ENCODE measurements around the gene ASXL3.

ASXL3 gene

DNA sequence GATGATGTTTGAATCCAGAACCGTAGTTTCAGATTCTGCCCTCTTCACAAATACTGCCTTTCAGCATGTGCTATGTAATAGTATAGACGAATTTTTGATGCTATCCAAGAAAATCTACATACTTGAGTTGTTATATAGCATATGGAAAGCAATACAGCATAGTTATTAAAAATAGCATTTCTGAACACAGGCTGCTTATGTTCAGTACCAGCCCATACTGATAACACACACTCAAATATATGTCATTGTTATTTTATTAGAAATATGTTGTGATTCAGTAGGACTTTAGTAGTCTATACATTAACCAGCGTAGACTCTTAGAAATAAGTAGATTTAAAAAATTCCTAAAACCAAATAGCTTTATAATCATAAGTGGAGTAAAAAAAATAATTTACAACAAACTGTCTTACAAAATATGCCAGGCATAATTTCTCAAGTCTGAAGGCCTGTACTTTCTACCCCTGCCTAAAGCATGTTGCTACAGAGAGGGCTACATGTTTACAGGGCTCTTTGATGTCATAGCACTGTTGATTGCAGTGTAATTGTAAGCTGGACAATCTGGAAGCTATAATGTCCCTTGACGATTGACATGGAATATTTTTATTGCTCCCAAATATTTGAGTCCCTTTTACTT is 86.3 kb downstream of the ASXL3 start:
- DNase-seq = no peak

DNA sequence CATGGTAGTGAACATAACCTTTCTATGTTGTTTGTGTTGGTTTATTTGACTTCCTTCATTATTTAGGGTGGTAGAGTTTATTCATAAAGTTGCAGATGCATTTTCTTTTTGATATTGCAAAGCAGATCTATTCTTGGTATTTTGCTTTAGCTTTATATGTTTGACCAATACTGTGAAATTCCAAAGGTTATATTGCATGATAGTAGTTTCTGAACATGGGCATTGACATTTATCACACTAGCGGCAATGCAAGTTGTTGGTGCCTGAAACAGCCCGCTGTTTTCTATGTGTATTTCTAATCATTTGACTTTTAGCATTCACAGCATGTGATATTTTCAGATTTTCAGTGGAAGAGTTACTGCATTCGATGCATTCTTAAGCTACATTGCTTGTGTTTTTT is 87.2 kb downstream of the ASXL3 start:
- DNase-seq = no peak

DNA sequence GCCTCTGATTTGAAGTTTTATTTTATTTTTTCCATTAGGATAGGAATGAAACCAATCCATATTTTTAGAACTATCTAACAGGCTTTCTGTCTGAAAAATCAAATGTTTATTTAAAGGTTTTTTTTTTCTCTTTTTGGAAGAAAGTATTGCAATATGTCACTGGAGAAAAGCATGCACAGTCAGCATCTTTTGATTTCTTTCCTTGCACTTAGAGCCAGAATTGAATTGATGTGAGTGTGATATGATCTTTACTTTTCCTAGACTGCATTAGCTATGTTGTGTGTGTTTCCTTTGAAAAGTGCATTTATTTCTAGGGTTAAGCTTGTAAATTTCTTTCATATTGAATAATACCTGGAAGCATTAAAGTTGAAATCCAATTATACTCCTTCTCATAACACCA is 87.6 kb downstream of the ASXL3 start:
- no peak for DNase-seq

DNA sequence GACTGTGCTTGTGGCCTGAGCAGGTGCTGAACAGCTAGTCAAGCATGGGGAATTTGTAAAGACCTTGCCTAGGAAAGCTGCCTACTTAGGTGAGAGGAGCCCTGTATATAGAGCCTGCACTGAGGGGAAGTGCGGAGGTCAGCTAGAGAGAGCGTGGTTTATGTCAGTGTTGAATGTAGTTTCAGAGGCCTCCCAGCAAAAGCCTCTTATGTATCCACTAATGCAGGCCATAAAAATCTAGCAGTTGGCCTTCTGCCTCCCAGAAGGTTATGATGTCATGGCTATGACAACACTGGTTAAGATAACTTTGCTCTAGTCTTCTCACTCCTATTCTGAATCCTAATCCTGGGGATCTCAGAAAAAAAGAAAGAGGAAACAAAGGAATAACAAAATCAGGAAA is 88.9 kb downstream of the ASXL3 start:
- DNase-seq = no peak

DNA sequence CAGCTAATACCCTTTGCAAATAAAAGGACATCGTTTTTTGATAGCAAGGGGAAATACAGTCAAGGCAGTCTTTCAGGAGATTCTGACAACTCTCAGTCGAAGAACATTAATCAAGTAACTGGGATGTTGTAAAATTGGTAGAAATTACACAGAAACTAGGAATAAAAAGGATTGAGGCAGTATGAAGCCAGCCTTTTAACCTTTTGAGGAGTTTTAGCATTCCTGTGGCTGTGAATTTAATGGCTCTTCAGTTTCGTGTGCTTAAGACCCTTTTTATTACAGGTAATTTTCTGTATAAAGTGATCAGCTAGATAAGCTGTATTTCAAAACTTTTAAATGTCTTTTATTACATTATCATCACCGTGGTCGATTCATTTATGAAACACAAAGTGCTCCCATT is 91.6 kb downstream of the ASXL3 start:
- DNase-seq = no peak

DNA sequence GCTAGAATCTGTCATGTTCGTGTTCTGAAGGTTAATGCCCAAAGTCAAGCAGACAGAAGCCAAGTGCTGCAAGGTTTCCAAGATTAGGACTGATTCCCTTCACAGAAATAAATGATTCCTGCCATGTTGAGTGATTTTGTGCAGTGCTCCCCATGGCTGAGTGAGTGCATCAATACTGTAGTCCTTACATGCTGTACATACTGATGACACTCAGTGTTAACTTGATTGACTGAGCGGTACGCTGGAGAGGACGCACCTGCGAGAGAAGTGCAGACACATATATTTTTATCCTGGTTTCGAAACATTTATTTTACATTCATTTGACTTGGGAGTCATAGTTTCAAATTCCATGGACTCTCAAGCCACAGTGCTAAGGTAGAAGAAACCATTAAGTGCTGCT is 92.0 kb downstream of the ASXL3 start:
- DNase-seq = no peak

DNA sequence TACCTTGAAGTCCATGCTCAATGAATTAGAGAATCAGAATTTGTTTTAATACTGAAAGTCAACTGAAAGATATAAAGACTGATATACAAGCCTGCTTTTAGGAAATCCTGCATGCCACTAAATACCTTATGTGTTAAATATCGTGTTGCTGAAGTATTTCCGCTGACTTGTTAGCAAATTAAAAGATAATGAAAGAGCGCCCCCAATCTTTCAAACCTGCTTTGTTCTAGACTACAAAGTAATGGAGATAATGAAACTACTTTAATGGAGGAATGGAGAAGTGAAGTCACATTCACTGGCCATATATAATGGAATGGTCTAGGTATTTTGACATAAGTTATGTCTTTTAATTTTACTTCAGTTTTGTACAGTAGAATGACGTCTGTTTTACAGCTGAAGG is 95.7 kb downstream of the ASXL3 start:
- DNase-seq = no peak

DNA sequence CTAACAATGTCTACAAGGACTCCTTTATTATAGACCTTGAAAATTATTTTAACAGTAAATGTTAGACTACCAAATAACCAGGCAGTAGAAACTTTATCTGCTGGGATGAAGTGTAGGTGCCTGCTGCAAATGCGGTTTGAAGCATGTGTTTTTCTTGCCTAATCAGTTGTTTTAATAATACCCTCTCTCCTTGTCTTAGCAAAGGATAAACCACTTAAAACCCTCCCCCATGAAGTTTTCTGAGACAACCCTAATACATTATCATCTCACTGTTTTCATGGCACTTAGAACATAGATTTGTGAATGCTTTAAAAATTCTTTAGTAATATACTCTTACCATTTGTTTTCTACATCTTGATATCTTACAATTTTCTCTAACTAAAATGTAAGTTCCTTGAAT is 98.6 kb downstream of the ASXL3 start:
- DNase-seq = no peak

DNA sequence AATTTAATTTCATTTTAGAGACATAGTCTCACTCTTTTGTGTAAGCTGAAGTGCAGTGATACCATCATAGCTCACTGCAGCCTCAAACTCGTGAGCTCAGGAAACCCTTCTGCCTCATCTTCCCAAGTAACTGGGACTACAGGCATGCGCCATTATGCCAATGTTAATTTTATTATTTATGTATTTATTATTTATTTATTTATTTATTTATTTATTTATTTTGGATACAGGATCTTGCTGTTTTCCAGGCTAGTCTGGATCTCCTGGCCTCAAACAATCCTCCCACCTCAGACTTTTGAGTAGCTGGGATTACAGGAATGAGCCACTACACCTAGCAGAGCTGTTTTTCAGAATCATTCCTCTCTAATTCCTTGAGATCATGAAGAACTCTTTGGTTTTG is 99.9 kb downstream of the ASXL3 start:
- DNase-seq = no peak

DNA sequence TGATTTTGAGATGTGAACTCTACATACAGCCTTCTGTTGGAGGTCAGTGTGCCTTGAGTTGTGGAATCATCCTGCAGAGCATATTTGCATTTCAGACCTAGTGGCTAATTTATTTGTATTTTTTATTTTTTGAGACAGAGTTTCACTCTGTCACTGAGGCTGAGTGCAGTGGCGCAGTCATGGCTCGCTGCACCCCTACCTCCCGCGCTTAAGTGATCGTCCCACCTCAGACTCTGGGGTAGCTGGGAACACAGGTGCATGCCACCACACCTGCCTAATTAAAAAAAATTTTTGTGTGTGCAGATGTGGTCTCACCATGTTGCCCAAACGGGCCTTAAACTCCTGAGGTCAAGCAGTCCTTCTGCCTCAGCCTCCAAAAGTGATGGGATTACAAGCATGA is 104.4 kb downstream of the ASXL3 start:
- DNase-seq = no peak

DNA sequence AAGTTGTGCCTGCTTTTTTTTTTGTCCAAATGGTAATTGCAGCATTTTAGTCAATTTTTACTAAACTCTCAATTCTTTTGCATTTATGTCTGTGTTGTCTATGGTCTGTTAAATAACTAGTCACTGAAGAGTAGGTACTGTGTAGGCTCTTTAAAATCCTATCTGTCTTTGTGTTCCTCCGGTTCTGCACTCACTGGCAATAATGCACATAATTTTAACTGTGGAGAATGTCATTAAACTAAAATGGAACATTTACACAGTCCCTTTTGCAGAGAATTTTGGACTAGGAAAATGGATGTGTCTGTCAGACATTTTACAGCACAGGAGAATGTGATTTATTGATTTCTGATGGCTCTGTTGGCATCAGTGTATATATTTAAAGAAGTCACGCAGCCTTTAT is 116.6 kb downstream of the ASXL3 start:
- DNase-seq = no peak

DNA sequence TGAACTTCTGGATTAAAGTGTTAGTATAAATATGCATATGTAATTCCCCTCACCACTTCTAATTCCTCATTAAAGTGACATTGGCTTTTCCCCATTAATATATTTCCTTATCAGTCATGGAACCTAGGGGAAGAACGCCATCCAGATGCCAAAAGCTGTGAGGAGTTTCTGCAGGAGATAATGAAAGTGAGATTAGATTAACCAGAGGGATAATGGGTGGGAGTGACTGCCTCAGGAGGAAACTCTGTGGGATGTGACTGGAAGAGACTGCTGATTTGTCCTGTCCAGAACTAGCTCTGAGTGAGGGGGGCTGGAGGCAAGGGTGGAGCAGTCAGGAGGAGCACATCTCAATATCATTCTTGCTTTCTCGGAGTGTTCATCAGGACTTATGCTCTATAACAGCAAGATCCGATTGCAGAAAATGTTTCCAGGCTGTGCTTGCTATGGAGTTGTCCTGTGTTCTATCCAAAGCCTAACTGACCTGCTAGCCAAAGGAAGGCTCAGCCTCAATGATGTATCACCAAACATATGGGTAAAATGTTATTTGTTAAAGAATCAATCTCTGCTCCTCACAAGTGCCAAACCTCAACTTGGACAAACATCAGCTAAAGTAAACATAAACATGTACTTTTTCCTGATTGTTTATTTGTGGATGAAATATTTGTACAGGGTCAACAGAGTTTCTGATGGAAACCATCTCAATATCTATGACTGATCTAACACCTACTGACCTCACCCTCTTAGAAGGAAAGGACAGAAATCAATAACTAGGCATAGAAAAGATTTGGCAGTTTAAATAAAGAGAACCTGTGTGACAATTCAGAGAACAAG is 118.5 kb downstream of the ASXL3 start:
- no peak for DNase-seq

DNA sequence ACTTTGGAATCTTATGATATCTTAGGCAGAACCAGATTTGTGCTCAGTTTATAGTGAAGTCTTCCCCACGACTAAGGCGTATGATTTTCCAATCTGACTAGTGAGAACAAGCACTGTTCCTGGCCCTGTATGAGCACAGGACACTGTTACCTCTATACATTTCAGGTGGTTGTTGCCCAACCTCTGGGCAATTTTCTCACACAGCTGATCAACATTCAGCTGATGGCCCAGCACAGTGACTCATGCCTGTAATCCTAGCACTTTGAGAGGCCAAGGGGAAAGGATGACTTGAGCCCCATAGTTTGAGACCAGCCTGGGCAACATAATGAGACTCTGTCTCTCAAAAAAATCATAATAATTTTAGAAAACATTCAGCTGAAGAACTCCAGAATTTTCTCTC is 119.5 kb downstream of the ASXL3 start:
- DNase-seq = no peak

DNA sequence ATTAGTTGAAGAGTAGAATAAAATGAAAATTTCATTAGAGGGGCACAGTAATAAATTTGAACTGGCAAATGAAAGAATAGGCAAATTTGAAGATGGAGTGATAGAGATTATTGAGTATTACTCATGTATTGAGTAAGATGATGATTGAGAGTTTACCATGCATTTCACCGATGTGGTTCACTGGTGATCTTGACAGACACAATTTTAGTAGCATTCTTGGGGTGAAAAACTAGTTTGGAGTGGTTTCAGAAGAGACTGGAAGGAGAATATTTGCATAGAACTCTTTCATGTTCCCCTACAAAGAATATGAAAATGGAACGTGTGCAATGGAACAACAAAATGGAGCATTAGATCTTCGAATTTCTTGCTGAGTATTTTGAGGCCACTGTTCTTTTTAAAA is 121.4 kb downstream of the ASXL3 start:
- no peak for DNase-seq

DNA sequence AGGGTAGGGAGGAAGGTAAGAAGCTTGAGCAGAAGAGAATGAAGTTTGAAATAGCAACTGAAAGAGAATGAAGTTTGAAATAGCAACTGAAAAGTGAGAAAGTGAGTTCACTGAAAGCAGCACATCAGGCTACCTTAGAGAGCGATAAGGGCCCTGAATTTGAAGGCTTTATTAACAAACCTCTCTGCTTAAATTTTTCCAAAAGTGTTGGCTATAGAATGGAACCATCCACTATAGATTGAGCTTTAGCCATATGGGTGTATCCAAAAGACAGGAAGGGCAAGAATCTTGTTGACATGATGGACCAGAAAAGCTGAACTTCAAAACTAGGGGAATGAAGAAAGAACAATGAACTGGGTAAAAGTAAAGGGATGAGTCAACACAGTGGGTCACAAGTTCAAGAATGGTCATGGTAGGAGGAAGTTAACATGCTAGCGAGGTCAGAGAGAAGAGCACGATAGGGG is 122.5 kb downstream of the ASXL3 start:
- DNase-seq = no peak

DNA sequence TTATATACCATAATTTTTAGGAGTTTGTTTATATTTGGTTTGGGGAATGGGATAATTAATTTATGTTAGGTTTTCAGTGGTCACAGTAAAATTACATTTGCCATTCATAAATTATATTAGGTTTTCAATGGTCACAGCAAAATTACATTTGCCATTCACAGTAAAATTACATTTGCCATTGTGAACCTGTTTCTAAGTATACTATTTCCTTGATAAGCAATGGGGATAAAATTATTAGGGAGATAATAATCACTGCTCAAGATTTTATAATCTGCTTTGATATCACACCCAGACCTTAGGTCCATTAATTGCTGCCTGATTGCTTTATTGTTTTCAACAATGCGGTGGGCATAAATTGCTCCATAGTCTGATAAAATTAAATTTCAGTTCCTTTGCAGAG is 124.6 kb downstream of the ASXL3 start:
- no peak for DNase-seq

DNA sequence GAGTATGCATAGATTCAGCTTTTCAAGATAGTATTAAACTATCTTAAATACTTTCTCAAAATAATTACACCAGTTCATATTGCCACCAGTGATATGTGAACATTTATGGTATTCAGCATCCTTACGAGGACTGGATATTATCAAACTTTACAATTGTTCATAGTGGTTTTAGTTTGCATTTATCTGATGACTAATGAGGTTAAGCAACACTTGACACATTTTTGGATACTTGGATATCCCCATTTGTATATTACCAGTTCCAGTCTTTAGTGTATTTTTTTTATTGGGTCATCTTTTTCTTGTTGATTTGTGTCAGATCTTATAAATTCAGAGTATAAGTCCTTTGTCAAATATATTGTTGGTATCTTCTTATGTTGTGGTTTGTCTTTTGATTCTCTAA is 128.4 kb downstream of the ASXL3 start:
- no peak for DNase-seq

DNA sequence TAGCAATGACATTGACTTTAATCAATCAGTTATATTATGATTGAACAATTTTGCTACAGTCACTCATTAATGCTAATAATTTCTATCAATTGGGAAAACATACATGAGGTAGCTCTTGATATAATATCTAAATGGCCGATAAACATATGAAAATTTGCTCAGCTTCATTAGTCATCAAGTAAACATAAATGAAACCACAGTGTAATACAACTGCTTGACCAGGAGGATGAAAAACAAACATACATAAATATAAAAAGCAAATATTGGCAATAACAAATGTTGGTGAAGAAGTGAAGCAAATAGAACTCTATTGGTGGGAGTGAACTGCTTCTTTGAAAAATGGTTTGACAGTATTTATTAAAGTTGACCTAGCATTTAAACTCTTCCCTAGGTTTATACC is 130.9 kb downstream of the ASXL3 start:
- no peak for DNase-seq

DNA sequence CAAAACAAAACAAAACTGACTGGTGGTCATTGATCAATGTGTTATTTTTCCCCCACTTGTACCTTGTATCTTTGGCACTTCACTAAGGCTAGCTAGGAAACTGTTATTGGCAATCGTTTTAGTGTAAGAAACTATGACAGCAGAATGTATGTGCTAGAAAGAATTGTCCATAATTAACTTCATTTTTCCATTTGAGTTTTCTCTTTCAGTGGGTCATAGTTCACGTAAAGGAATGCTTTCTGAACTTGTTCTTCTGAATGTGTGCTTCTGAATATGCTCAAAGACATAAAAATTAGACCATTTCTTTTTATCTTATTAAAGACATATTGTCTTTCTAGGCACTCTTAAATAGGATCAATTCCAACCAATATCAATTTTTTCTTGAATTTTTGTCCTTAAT is 132.2 kb downstream of the ASXL3 start:
- DNase-seq = no peak

DNA sequence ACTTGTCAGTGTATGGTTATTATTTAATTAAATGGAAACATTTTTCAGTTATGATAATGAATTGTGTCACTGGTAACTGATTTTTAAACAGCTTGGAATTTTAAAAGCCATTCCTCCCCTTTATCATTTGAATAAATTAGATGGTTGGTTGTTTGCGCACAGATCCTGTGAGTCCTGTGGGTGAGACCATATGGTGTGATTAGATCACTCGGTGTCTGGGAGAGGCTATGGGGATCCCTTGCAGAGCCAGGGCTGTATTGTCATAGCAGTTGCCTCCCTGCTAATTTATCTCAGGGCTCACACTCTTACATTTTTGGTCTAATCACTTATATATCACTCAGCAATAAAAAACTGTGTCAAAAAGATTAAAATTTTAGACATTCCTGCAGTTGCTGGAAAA is 133.5 kb downstream of the ASXL3 start:
- no peak for DNase-seq

DNA sequence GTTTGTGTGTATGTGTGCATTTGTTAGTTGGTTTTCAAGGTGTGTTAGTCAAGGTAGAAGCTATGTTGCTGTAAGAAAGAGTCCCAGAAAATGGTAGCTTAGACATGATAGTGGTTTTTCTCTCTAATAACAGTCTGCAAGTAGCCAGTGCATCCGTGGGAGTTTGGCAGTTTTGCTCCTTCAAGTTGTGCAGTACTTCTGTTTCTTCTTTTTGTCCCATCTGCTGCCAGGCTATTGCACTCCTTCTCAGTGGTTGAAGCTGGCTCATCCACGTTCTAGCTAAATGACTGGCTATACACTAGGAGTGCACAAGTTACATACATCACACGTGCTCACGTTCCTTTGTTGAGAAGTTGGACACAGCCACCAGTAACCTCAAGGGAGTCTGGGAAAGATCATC is 134.7 kb downstream of the ASXL3 start:
- no peak for DNase-seq

DNA sequence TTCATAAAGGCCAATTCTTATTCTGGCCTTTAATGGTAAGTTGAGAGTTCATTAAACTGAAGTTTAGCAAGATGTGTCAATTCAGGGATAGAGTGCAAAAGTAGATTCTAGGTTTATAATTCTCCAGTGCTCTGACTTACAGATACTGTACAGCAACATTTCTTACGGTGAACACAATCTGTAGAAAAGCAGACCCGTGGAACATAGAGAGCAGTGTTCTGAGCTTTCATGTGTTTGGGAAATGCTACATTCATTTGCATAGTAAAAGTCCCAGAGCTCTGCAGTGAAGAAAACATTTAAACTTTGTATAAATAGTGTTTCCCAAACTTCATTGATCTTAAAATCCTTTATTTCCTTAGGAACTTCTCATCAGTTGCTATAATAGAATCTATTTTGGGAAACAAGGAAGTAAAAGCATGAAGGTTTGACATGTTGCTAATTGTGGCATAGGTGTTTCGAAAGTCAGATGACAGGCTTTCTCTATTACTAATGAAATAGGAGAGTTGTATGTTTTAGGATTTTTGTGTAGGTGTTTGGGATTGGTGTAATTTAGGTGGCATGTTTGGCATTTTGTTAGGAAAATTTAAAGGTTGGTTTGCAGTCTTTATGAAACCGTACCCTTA is 138.2 kb downstream of the ASXL3 start:
- no peak for DNase-seq

DNA sequence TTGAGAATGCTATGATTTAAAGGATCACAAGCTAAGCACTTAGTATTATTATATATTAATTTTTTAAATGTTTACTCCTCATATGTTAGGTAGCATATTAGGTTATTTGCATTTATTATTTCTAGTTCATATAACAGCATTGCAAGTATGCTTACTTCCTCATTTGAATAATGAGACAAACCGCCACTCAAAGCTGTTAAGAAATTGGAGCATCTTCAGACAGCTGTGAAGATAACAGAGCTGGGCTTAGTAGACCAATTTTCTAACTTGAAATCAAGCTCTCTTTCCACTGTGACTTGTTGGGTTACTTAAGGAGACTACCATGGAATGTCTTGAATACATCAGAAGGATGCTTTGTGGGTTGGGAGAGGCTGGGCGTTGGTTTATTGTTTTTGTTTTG is 139.3 kb downstream of the ASXL3 start:
- DNase-seq = no peak

DNA sequence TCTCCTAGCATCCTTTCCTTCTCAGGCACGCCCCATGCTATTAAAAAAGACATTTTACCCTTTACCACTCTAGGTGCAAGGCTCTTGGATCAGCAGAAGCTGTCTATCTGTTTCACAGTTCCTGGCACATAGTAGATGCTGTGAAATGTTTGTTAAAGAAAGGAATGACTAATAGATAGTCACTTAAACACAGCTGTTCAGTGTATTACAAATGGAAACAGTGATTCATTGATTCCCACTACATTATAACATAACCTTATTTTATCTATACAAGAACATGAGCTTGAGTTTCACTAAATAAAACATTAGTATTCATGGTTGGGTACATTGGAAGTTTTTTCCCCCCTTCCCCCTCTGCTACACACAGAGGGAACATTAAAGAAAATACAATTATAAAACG is 142.1 kb downstream of the ASXL3 start:
- no peak for DNase-seq
